Kasumi-1 (cell line): ENCODE results near the gene TRIM29.
"Not testable (repeated sequence)": the region's sequence is repeated elsewhere in the genome, so short reads cannot be mapped to it uniquely, and the experiment has no call there.

Experiments
- DNase-seq, 2 experiments: peaks; one replicate each; lab custom pipeline; 2025; lab: John Stamatoyannopoulos, UW

TRIM29 gene

DNA sequence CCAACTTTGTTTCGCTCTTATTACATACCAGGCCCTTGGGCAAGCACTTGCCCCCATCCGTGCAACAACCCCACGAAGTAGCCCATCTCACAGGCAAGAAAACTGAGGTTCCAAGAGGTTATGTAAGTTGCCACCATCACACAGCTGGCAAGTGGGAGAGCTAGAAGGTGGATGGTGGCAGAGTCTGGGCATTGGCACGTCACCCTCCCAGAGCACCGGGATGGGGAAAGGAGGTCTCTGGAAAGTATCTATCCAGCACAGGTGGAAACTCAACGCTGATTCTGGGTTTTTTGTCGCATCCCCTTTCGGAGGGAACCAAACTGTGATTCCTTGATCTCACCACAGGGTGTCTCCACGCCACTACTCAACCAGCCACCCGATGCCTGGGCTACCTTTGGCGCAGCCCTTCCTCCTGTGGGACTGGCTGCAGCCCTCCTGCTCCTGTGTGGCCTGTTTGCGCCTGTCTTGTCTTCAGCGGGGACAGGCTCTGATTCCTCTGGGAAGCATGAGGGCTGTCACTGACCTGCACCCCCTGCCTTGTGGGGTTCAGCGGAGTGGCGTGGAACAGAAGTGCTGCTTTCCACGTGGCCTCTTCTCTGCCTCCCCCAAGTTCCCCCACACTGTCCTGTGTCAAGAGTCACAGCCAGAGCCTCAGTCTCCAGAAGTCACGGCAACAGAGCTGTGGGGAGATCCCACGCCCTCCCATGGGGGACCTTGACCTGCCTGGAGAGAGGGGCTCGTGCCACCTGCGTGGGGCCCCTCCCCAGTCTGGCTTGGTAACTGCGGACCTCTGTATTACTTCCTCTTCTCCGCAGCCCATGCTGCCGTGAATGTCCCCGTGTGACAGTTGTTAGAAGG lies 34.4 kb upstream of the TRIM29 start:
- DNase-seq: peak; percentile 82 to 86

GRCh38 chr11:120170741-120171261 lies 32.9 kb upstream of the TRIM29 start:
- DNase-seq: no peak

- no peak for DNase-seq
Measured at GRCh38 chr11:120169981-120170698, 32.2 kb upstream of the TRIM29 start.

- DNase-seq: peak; percentile 55 to 71
Measured at GRCh38 chr11:120168960-120169681, 31.2 kb upstream of the TRIM29 start.

- no peak for DNase-seq
Measured at GRCh38 chr11:120168108-120168959, 30.4 kb upstream of the TRIM29 start.

DNA sequence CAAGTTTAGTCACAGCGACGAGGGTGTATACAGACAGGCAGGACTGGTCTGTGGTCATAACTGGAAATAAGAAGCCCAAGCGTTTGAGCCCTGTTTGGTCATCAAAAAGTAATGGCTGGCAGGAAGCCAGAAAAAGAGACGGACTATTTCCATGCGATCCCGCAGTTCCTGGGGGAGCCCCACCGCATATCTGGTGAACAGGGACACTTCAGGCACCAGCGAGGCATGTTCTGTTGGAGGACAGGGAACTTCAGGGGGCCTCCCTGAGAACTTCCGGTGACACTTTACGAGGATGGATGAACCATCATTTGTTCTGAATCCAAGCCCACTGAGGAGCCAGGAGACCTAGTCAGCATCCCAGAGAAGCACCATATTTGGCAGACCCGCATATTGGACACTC lies 29.7 kb upstream of the TRIM29 start:
- DNase-seq: no peak

GRCh38 chr11:120160436-120160835 lies 22.5 kb upstream of the TRIM29 start:
- DNase-seq: no peak

DNA sequence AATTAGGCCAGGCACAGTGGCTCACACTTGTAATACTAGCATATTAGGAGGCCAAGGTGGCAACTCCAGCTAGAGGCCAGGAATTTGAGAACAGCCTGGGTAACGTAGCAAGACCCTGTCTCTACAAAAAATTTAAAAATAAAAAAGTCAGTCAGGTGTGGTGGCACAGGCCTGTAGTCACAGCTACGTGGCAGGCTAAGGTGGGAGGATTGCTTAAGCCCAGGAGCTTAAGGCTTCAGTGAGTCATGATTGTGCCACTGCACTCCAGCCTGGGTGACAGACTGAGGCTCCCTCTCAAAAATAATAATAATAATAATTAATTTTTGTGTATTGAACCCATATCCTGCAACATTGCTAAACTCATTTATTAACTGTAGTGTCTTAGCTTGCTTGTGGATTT lies 15.3 kb upstream of the TRIM29 start:
- no peak for DNase-seq

- no peak for DNase-seq
Measured at GRCh38 chr11:120151536-120151935, 13.6 kb upstream of the TRIM29 start.

DNA sequence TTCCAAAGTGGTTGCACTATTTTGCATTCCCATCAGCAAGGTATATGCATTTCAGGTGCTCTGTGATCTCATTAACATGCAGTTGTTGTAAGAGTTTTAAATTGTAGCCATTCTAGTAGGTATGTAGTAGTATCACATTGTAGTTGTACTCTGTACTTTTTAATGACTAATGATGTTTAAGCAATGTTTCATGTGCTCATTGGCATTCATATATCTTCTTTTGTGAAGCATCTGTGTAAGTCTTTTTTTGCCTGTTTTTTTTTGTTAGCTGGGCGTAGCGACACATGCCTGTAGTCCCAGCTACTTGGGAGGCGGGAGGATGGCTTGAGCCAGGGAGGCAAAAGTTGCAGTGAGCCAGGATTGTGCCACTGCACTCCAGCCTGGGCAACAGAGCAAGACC lies 11.3 kb upstream of the TRIM29 start:
- no peak for DNase-seq

DNA sequence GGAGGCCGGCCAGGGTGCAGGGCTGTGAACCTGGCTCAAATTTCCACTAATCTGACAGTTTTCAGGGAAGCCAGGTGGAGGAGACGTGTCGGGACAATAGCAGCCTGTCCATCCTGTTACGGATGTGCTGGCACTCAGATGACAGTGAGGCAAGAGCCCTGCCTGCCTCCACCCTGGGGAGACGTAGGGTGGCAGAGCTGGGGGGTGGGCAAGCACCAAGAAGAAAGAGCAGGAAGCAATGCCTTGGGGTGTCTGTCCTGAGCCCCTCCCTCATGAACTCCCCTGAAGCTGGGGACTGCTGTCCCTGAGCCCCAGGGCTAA lies 10.0 kb upstream of the TRIM29 start:
- DNase-seq: no peak

- DNase-seq: no peak
Measured at GRCh38 chr11:120147094-120147949, 9.4 kb upstream of the TRIM29 start.

DNA sequence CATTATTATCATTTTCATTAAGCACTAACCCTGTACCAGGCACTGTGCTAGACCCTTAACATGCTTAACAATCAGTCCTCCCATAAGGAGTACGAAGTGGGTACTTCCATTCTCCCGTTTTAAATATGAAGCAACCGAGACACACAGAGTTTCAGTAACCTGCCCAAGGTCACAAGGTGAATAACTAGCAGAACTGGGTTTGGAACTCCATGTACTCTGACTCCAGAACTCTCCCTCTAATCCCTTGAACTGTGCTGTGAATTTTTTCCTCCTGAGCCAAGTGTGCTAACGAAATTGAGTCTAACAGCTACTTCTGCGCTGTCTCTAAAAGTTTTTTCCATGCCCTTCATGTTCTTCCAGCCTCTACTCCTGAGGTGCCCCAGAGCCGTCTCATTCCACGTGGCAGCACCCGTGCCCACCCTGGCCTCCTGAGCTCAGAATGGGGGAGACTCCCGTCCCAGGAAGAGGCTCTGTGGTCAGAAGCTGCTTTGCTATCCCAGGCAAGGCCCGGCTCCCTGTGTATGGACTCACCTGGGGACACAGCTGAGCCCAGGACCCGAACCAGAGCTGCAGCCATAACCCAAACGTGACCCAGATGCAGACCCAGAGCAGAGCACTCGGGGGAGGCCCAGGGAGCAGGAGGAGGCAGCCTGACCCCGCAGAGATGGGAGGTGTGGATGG lies 8.6 kb upstream of the TRIM29 start:
- no peak for DNase-seq

DNA sequence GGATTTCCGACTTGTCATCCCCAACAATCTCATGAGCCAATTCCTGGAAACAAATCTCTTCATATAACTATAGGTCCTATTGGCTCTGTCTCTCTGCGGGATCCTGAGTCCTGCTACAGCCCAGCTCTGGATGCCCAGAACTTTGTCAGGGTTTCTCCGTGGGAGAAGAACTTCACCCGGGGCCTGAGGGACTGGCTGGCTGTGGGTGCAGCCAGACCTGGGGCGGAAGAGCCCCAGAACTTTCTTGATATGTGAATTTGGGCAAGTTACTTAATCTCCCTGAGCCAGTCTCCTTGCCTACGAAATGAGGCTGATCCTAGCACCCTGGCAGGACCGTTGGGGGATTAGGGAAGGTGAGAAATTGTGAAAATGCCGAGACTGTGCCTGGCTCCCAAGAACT lies 6.6 kb upstream of the TRIM29 start:
- no peak for DNase-seq

DNA sequence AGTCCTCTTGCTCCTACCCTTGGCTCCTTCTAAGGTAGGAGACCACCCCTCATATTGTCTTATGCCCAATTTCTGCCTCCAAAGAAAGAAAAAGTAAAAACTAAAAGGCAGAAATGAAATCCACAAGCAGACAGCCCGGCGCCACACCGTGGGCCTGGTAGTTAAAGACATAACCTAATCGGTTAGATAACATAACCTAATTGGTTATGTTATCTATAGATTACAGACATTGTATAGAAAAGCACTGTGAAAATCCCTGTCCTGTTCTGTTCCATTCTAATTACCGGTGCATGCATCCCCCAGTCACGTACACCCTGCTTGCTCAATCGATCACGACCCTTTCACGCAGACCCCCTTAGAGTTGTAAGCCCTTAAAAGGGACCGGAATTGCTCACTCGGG lies 5.6 kb upstream of the TRIM29 start:
- not testable (repeated sequence) for DNase-seq

DNA sequence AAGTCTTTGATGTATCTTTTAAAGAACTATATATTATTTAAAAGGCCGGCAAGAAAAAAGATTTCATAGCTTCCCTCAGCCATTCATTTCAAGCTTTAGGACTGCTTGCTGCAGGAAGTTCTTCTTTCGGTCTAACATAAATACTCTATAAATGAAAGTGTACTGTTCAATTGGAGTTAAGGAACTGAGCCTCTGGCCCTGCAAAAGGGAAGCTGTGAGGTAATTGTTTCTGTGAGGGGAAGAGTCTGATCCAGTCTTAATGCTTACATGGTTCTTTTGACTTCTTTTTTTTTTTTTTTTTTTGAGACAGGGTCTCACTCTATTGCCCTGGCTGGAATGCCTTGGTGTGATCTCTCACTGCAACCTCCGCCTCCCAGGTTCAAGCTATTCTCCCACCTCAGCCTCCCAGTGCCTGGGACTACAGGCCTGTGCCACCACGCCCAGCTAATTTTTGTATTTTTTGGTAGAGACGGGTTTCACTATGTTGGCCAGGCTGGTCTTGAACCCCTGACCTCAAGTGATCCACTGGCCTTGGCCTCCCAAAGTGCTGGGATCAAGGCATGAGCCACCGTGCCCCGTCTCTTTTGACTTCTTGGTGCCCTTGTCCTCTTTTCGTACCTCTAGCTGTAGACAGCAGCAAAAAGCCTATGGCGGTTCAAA lies 4.7 kb upstream of the TRIM29 start:
- DNase-seq: no peak

- DNase-seq: no peak
Measured at GRCh38 chr11:120141768-120142423, 4.0 kb upstream of the TRIM29 start.

DNA sequence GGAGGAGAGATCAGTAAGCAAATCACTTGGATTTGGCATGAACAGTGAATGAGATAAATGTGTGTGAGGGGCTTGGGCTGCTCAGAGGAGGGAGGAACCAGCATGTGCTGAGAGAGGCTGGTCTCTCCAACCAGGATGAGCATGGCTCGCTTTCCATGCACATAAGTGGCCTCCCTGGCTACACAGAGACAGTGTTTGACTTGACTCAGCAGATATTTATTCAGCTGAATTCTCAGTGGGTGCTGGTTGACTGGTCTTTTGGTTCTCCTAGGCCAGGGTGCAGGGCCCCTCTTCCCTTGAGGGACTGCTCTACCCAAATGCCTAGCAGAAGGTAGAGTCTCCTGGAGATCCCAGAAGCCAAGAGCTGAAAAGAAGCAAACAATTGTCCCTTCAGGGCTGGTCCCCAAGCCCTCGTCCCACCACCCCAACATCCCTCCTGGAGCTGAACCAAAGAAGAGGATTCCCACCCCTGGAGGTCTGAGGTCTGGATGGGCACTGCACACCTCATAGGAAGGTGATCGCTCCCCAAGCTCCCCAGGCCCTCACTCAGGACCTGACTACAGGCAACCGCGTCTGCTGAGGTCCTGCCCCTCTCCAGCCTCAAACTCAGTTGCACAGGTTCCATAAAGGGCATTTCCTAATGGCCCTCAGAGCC lies 3.3 kb upstream of the TRIM29 start:
- DNase-seq: no peak
